Gastrocnemius medialis (tissue), 4 donors: Measurements from ENCODE around the gene FOXRED2. TPM values are rescaled to one million over a fixed set of nuclear protein-coding genes. Genes with fewer than 3 reads are reported as not detected.
"Not testable (repeated sequence)": the region's sequence is repeated elsewhere in the genome, so short reads cannot be mapped to it uniquely, and the experiment has no call there.

Experiments
- ATAC-seq, 2 donors: fragments of 150-250 bp; one replicate each; pipeline ENCODE4 v1.9.1; 2016
- DNase-seq, 2 donors: peaks; one replicate each; pipeline ENCODE4 v3.0.0-alpha.2; 2019
- H3K27ac ChIP-seq, 4 donors: fragments of 200-600 bp; sonication (generic); 1 replicate in 1 of 4; 2 replicates in 3 of 4; pipeline ENCODE4 v1.5.1; 2016 to 2018; ENCODE audit warnings: mild to moderate bottlenecking in 2 of 4, moderate library complexity in 1 of 4
- H3K27me3 ChIP-seq, 3 donors: fragments of 200-600 bp; sonication (generic) in 2 of 3; 1 replicate in 1 of 3; 2 replicates in 2 of 3; pipeline versions ENCODE4 v1.5.1 to v1.6.0; 2016 to 2019; ENCODE audit warnings: mild to moderate bottlenecking in 1 of 3, moderate library complexity in 1 of 3
- H3K36me3 ChIP-seq, 2 donors: fragments of 200-600 bp; sonication (generic) in 1 of 2; one replicate each; pipeline ENCODE4 v1.5.1; 2017 to 2018
- H3K4me1 ChIP-seq, 2 donors: fragments of 200-600 bp; sonication (generic) in 1 of 2; one replicate each; pipeline ENCODE4 v1.5.1; 2016 to 2017; ENCODE audit warnings: mild to moderate bottlenecking in 2 of 2
- H3K4me3 ChIP-seq, 4 donors: fragments of 200-600 bp; sonication (generic) in 3 of 4; 1 replicate in 1 of 4; 2 replicates in 3 of 4; pipeline ENCODE4 v1.5.1; 2016 to 2019; ENCODE audit warnings: mild to moderate bottlenecking in 2 of 4
- H3K9me3 ChIP-seq, 3 donors: fragments of 200-600 bp; sonication (generic) in 2 of 3; 1 replicate in 1 of 3; 2 replicates in 2 of 3; pipeline ENCODE4 v1.5.1; 2016 to 2019
- POLR2A ChIP-seq, 2 donors: fragments of 450-650 bp; IDR thresholded peaks; one replicate each; pipeline ENCODE4 v1.6.1; 2017; ENCODE audit warnings: antibody characterized with exemption in 2 of 2, mild to moderate bottlenecking in 2 of 2, moderate library complexity in 2 of 2
- in situ Hi-C, 4 donors: fragments of 200-750 bp; cut with MboI; loops; one replicate each; pipeline versions ENCODE4 v1.15.0 to v1.8.0; 2017; ENCODE audit warnings: low sequenced_read_pairs in 4 of 4
- intact Hi-C: fragments of 100-400 bp; cut with DNase I; formaldehyde crosslinking; loops from one replicate; pipeline ENCODE4 v1.15.1; 2023; ENCODE audit warnings: low total_unique reads
- total RNA-seq, 4 donors: library from RNA; depleted of rRNA; stranded (reverse); fragments of >200 nt; gene quantifications; one replicate each; pipeline versions ENCODE4 v1.1.0 to v1.2.3, GENCODE V29; 2016
- TF ChIP-seq, protein P1 (sequence below), 5 experiments: fragments of 450-650 bp in 3 of 5; fragments of 200-600 bp in 2 of 5; sonication (generic) in 2 of 5; IDR thresholded peaks in 4 of 5; conservative IDR thresholded peaks in 1 of 5; 1 replicate in 4 of 5; 2 replicates in 1 of 5; pipeline ENCODE4 v1.5.1; 2016 to 2019; ENCODE audit warnings: antibody characterized with exemption in 5 of 5, mild to moderate bottlenecking in 3 of 5, moderate library complexity in 3 of 5

Gene FOXRED2
- total RNA-seq, 4 donors from 2014 or later = 2.6 to 13.6 (median 5.1) TPM

DNA sequence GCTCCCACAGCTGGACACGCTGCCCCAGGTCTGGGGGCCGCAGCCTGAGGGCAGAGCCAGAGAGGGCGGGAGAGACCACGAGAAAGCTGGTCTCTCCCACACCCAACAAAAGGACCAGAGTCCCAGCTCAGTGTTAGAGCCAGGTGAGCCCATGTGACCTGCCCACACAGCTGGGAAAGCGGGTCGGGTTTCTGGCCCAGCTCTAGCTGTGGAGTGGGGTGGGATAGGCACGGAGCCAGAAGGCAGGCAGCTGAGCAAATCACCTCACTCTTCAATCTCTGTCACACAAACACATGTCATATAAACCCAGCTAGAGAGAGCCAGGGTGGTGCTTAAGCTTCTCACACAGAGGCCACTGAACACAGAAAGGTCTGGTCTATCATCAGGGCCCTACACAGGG lies 29.9 kb upstream of the FOXRED2 start:
- peak in 1 of 2 donors; percentile 19 for TF ChIP-seq POLR2A (IDR thresholded peaks at IDR 0.05)
- TF ChIP-seq, protein P1, sequence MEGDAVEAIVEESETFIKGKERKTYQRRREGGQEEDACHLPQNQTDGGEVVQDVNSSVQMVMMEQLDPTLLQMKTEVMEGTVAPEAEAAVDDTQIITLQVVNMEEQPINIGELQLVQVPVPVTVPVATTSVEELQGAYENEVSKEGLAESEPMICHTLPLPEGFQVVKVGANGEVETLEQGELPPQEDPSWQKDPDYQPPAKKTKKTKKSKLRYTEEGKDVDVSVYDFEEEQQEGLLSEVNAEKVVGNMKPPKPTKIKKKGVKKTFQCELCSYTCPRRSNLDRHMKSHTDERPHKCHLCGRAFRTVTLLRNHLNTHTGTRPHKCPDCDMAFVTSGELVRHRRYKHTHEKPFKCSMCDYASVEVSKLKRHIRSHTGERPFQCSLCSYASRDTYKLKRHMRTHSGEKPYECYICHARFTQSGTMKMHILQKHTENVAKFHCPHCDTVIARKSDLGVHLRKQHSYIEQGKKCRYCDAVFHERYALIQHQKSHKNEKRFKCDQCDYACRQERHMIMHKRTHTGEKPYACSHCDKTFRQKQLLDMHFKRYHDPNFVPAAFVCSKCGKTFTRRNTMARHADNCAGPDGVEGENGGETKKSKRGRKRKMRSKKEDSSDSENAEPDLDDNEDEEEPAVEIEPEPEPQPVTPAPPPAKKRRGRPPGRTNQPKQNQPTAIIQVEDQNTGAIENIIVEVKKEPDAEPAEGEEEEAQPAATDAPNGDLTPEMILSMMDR (IDR thresholded peaks at IDR 0.05 in 4 of 5, conservative IDR thresholded peaks at IDR 0.05 in 1 of 5) = no peak
- no peaks in the 10 kb centered on the region for H3K36me3 ChIP-seq
- H3K4me3 ChIP-seq = peak overlapping the region; percentile 13 to 27 (median 22)
- intact Hi-C loops (no loop called here), in situ Hi-C loops (no loop called here)
- peak overlapping the region; percentile 60 to 74 (median 68) for H3K27ac ChIP-seq
- no peaks in the 10 kb centered on the region for H3K27me3 ChIP-seq
- DNase-seq (peak in 1 of 2 donors; percentile 53), ATAC-seq (peak; percentile 63 to 82)
- H3K4me1 ChIP-seq = peaks cover 0 to 10% of the 10 kb centered on the region in 2 donors
- H3K9me3 ChIP-seq = no peaks in the 10 kb centered on the region

DNA sequence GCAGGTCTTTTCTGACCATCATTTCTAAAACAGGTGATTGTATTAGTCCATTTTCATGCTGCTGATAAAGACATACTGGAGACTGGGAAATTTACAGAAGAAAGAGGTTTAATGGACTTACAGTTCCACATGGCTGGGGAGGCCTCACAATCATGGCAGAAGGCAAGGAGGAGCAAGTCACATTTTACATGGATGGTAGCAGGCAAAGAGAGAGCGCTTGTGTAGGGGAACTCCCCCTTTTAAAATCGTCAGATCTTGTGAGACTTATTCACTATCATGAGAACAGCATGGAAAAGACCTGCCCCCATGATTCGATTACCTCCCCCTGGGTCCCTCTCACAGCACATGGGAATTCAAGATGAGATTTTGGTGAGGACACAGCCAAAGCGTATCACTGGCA lies 26.5 kb upstream of the FOXRED2 start:
- in situ Hi-C loops, H3K4me3 ChIP-seq, ATAC-seq, H3K27ac ChIP-seq, H3K36me3 ChIP-seq, DNase-seq, H3K9me3 ChIP-seq, H3K27me3 ChIP-seq, intact Hi-C loops: not testable (repeated sequence)
- peaks cover under 1 to 14% of the 10 kb centered on the region in 2 donors for H3K4me1 ChIP-seq

DNA sequence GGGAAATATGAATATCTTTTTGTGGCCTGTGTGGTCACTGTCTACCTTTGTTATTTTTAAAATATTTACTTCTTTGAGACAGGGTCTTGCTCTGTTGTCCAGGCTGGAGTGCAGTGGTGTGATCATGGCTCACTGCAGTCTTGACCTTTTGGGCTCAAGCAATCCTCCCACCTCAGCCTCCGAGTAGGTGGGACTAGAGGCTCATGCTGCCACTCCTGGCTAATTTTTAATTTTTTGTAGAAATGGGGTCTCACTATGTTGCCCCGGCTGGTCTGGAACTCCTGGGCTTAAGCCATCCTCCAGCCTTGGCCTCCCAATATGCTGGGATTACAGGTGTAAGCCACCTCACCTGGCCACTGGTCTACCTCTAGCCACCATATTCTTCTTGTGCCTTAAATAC lies 25.6 kb upstream of the FOXRED2 start:
- H3K4me1 ChIP-seq = peaks cover 9 to 18% of the 10 kb centered on the region in 2 donors
- H3K27me3 ChIP-seq = no peaks in the 10 kb centered on the region
- H3K9me3 ChIP-seq = no peaks in the 10 kb centered on the region
- DNase-seq (no peak), ATAC-seq (no peak)
- intact Hi-C loops (no loop called here), in situ Hi-C loops (no loop called here)
- H3K36me3 ChIP-seq = no peaks in the 10 kb centered on the region
- no peak overlapping the region for H3K4me3 ChIP-seq
- no peak for TF ChIP-seq POLR2A (IDR thresholded peaks at IDR 0.05)
- TF ChIP-seq, protein P1 (IDR thresholded peaks at IDR 0.05 in 4 of 5, conservative IDR thresholded peaks at IDR 0.05 in 1 of 5) = no peak
- no peak overlapping the region for H3K27ac ChIP-seq

DNA sequence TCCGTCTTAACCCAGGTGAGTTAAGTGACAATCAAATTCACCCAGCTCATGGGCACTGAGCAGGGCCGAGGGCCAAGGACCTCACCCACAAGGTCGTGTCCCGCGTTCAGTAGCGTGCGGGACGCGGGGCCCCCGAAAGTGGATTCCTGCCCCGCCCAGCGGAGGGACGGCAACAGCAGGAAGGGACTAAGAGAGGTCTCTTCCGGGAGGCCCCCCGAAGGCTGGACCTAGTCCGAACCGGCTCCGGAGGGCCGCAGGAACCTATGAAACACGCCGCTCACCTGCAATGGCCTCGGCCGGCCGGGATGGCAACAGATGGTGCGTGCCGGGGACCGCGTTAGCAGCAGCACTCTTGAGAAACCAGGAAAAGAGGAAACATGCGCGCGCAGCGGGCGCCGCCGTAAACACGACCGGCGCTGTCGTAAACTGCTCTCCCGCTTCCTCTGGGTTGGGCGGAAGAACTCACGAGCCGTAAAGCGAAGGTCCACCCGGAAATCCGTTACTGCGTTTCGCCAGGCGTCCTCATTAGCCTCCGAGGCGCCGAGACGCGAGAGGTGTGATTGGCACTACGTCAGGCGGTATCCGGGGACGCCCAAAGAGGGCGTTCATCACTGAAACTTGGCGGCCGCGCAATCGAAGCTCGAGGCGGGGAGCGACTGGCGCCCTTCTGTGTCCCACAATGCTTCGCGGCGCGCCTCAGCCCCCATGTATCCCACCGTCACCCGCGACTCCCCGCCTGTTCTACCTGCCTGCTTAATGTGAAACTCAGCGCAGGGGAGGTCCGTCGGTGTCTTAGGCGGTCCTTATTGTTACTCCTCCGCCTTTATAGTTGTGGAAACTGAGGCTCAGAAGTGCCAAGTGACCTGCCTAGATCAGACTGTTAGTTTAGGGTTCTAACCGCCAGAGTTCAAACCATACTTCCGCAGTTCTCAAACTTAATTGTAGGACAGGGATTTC lies 22.2 kb upstream of the FOXRED2 start, which contains the start of gene EIF3D:
Gene EIF3D, minus strand, starts transcription at position 372 of the 957 bp plus-strand sequence. CDS start 3,045 bp downstream, outside the sequence.
- ATAC-seq (peak; percentile 97 to 98), DNase-seq (peak; percentile 98 to 99)
- H3K36me3 ChIP-seq = peaks cover 4 to 18% of the 10 kb centered on the region in 2 donors
- intact Hi-C loops = loop anchor here (2.0 kb wide), 1 partner anchor 22 kb away; the partner anchor contains the start of gene FOXRED2
- H3K9me3 ChIP-seq = no peaks in the 10 kb centered on the region
- H3K4me1 ChIP-seq = peaks cover 11 to 12% of the 10 kb centered on the region in 2 donors
- peak; percentile 65 to 84 for TF ChIP-seq POLR2A (IDR thresholded peaks at IDR 0.05)
- TF ChIP-seq, protein P1 (IDR thresholded peaks at IDR 0.05 in 4 of 5, conservative IDR thresholded peaks at IDR 0.05 in 1 of 5) = peak in 1 of 5 experiments; percentile 2
- peak within 1 kb of the TSS; percentile 88 to 97 (median 94) for H3K27ac ChIP-seq
- H3K4me3 ChIP-seq = peak within 1 kb of the TSS; percentile 73 to 91 (median 80)
- in situ Hi-C loops = no loop called here
- no peaks in the 10 kb centered on the region for H3K27me3 ChIP-seq

DNA sequence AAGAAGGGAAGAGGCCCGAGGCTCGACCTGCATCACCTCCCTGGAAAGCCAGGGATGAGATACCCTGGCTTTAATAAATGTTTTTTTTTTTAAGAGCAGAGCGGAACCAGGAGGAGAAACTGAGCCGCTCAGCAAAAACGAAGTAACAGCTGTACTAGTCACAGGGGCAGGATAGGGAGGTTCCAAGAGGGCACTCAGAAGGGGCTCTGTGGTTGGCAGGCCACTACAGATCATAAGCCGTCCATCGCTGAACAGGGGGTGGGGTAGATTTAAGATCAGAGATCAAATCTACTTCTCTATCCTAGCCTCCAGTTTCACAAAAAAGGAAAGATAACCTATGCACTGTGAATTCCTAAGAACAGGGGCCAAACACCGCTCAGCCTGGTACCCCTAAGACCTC lies 21.5 kb upstream of the FOXRED2 start:
- in situ Hi-C loops (no loop called here), intact Hi-C loops (loop anchor here (2.0 kb wide), 1 partner anchor 22 kb away; the partner anchor contains the start of gene FOXRED2)
- Histone ChIP-seq H3K27ac (peak overlapping the region; percentile 88 to 97 (median 94)), H3K36me3 (peaks cover 4 to 26% of the 10 kb centered on the region in 2 donors), H3K27me3 (no peaks in the 10 kb centered on the region), H3K4me1 (peaks cover 11 to 12% of the 10 kb centered on the region in 2 donors), H3K9me3 (no peaks in the 10 kb centered on the region), H3K4me3 (peak overlapping the region; percentile 73 to 91 (median 80))
- DNase-seq (peak in 1 of 2 donors; percentile 27), ATAC-seq (peak in 1 of 2 donors; percentile 8)
- TF ChIP-seq, protein P1 (IDR thresholded peaks at IDR 0.05 in 4 of 5, conservative IDR thresholded peaks at IDR 0.05 in 1 of 5) = no peak
- TF ChIP-seq POLR2A (IDR thresholded peaks at IDR 0.05) = no peak
